Epithelial cell of proximal tubule (primary cell): ENCODE results near the gene LASP1. TPM values are rescaled to one million over a fixed set of nuclear protein-coding genes. Genes with fewer than 3 reads are reported as not detected.

Experiments
- DNase-seq: peaks from one replicate; pipeline ENCODE4 v3.0.0-alpha.2; 2011; ENCODE audit warnings: low read depth
- H3K4me3 ChIP-seq: 2 replicates; pipeline ENCODE4 v1.5.1; 2011; ENCODE audit warnings: low read depth, mild to moderate bottlenecking, low read length
- total RNA-seq: library from RNA; depleted of rRNA; stranded (reverse); fragments of >200 nt; gene quantifications from 2 replicates; pipeline ENCODE4 v1.2.3, GENCODE V29; 2015
- TF ChIP-seq, protein P1 (sequence below): conservative IDR thresholded peaks from 2 replicates; pipeline ENCODE4 v1.5.1; 2012; ENCODE audit warnings: low read depth, mild to moderate bottlenecking, low read length

The LASP1 gene
- total RNA-seq, 1 donor from 2014 or later: 261 TPM

DNA sequence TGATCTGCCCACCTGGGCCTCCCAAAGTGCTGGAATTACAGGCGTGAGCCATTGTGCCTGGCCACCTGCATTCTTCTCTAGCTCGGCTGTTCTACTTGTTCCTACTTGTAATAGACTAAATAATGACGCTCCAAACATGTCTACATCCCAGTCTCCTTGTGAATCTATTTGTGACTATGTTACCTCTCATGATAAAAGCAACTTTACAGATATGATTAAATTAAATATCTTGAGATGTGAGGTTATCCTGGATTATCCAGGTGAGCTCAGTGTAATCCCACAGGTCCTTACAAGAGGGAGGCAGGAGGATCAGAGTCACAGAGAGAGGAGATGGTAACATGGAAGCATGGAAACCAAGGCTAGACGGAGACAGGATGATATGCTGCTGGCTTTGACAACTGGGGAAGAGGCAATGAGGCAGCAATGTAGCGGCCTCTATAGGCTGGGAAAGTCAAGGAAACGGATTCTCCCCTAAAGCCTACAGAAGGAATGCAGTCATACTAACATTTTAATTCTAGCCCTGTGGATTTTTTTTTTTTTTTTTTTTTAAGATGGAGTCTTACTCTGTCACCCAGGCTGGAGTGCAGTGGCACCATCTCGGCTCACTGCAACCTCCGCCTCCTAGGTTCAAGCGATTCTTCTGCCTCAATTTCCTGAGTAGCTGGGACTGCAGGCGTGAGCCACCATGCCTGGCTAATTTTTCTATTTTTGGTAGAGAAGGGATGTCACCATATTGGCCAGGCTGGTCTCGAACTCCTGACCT is 5.0 kb upstream of the LASP1 start:
- TF ChIP-seq, protein P1, sequence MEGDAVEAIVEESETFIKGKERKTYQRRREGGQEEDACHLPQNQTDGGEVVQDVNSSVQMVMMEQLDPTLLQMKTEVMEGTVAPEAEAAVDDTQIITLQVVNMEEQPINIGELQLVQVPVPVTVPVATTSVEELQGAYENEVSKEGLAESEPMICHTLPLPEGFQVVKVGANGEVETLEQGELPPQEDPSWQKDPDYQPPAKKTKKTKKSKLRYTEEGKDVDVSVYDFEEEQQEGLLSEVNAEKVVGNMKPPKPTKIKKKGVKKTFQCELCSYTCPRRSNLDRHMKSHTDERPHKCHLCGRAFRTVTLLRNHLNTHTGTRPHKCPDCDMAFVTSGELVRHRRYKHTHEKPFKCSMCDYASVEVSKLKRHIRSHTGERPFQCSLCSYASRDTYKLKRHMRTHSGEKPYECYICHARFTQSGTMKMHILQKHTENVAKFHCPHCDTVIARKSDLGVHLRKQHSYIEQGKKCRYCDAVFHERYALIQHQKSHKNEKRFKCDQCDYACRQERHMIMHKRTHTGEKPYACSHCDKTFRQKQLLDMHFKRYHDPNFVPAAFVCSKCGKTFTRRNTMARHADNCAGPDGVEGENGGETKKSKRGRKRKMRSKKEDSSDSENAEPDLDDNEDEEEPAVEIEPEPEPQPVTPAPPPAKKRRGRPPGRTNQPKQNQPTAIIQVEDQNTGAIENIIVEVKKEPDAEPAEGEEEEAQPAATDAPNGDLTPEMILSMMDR: peak; percentile 40
- no peak overlapping the region for H3K4me3 ChIP-seq
- no peak for DNase-seq

DNA sequence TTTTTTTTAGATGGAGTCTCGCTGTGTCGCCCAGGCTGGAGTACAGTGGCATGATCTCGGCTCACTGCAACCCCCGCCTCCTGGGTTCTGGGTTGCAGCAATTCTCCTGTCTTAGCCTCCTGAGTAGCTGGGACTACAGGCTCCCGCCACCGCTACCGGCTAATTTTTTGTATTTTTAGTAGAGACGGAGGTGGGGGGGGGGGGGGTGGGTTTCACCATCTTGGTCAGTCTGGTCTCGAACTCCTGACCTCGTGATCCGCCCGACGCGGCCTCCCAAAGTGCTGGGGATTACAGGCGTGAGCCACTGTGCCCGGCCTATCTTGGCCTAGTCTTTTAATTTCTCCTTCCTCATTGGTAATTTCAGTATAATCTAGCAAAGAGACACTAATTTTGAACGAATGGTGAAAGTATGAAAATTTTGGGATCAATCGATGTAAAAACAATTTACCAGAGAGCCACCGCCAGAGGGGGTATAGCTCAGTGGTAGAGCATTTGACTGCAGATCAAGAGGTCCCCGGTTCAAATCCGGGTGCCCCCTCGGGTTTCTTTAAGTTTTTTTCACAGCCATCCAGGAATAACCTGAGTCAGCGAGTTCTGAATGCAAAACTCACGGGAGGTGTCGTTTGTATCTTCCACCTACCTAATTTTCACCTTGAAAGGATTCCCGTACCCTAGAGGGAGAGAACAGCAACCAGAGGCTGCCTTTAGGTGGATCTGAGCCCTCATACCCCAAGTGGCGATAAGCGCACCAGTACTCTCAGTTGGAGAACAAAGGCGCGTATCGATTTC is 2.5 kb upstream of the LASP1 start:
- TF ChIP-seq, protein P1: peak; percentile 25
- H3K4me3 ChIP-seq: peak overlapping the region; percentile 90
- DNase-seq: no peak

DNA sequence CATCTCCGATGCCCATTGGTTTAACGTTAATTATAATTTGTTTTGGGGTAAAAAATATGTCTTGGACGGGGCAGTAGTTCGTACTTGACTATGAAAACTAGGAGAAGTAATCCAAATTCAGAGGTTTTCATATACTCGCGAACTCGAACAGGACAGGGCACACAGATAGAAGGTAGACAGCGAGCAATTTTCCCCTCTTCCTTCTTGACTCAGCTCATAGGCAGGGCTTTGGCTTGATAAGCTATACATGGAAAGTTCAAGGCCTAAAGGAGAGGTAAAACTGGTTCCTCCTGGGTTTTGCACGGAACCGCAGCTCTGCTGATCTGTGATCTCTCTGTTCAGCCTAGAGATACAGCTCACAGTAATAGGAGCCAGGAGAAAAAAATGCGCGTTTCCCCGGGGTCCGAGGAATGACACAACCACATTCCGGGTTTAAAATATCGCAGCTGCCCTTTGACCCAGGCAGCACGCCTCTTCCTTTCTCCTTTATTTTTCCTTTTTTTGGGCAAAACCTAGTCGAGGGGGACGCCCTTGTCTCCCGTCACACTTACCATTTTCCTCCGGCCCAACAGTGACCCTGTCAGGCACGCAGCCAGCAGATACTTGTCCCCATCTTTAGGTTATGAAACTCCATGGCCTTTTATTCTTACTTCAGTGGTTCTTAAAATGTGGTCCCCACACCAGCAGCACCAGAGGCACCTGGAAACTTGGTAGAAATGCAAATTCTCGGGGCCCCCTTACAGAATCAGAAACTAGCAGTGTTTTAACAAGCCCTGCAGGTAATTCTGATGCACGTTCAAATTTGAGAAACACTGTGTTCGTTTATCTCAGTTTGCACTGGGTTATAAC is 1.7 kb upstream of the LASP1 start:
- no peak for DNase-seq
- TF ChIP-seq, protein P1: no peak
- H3K4me3 ChIP-seq: peak overlapping the region; percentile 90

DNA sequence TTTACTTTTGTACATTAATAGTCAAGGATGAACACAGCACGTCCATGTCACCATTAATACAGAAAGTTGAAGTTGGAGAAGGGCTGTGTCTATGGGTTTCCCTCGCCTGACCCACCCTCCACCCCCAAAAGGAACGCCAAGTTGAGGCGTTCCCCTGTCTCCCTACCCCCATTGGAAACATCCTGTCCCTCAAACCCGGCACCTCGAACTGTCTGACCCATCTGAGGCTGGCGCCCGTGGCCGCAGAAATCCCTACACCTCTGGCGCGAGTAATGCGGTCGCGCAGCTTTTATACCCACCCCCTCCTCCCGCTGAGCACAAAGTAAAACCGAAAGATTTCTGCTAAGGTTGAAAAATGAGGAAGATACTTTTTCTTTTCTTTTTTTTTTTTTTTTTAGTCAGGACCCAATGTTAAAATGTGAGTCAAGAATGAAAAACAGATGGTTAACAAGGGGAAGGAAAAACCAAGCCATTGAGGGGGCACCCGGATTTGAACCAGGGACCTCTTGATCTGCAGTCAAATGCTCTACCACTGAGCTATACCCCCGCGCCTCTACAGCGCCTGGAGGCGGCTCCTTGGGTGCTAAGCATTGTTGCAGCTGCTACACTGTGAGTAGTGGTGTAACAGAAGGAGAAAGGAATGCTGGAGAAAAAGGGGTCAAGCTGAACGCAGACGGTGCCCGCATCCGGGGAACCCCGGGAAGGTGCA is 887 bp upstream of the LASP1 start:
- H3K4me3 ChIP-seq: peak overlapping the region; percentile 90
- TF ChIP-seq, protein P1: peak; percentile 42
- peak; percentile 72 for DNase-seq

DNA sequence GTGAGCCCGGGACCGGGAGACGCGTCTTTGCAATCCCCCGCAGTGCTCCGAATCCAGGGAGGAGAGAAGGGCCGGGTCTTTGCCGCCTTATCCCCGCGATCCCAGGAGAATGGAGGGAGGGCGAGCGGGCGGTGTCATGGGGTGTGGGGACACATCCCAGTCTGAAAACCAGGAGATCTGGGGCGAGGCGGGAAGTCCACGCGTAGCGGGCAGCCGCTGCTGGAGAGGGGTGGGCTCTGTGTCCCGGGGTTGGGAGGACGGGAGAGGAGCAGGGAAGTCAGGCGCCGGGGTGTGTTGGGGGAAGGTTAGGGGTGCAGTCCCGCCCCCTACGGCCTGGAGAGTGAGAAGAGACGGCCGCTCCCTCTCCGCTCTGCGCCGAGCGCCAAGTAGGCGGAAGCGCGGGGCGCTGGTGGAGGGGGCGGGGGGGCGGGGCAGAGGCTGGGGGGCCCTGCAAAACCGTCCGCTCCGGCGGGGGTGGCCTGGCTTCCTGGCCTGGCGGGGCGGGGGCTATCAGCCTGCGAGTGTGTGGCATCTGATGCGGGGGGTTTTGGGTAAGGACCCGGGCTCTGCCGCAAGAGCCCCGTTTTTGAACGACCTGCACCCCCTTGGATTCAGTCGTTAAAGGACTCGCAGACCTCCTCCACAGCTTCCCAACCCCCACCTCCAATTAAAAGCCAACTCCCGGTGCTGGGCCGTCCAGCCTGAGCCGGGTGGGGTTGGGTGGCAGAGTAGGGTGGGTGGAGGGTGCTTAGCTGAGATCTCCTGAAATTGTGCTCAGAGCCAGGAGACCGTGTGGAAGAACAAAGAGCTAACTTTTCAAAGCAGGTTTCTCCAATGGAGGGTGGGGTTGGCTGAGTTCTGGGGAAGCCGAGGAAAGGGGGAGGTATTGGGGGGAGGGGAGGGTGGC is 654 bp downstream of the LASP1 start:
- peak overlapping the region; percentile 90 for H3K4me3 ChIP-seq
- TF ChIP-seq, protein P1: no peak
- no peak for DNase-seq
